GM11168 (cell line): Measurements from ENCODE around the gene RLN3.

Experiments
- in situ Hi-C: fragments of 300-500 bp; cut with MboI; formaldehyde crosslinking; loops from one replicate; pipeline ENCODE4 v1.12.0; 2022; ENCODE audit warnings: low sequenced_read_pairs; ENCODE audit not compliant: unreplicated experiment

The RLN3 gene

GRCh38 chr19:13993590-13994300 is 34.2 kb upstream of the RLN3 start:
- in situ Hi-C loops, result no loop called here

GRCh38 chr19:13995017-13995728 is 32.8 kb upstream of the RLN3 start:
- in situ Hi-C loops, result no loop called here

GRCh38 chr19:13995878-13996765 is 31.8 kb upstream of the RLN3 start:
- in situ Hi-C loops, result no loop called here

- in situ Hi-C loops, result no loop called here
Observed at GRCh38 chr19:13996928-13997630, 30.9 kb upstream of the RLN3 start.

GRCh38 chr19:13997631-13997962 is 30.4 kb upstream of the RLN3 start:
- in situ Hi-C loops, result no loop called here

- in situ Hi-C loops, result no loop called here
Observed at GRCh38 chr19:13998426-13998825, 29.5 kb upstream of the RLN3 start.

- in situ Hi-C loops, result no loop called here
Observed at GRCh38 chr19:13999085-13999484, 28.9 kb upstream of the RLN3 start.

GRCh38 chr19:14000691-14001375 is 27.1 kb upstream of the RLN3 start:
- in situ Hi-C loops, result no loop called here

GRCh38 chr19:14002571-14003250 is 25.2 kb upstream of the RLN3 start:
- in situ Hi-C loops, result no loop called here

GRCh38 chr19:14003251-14004055 is 24.5 kb upstream of the RLN3 start:
- in situ Hi-C loops, result no loop called here

- in situ Hi-C loops, result no loop called here
Observed at GRCh38 chr19:14004619-14005348, 23.2 kb upstream of the RLN3 start.

- in situ Hi-C loops, result no loop called here
Observed at GRCh38 chr19:14005349-14006084, 22.4 kb upstream of the RLN3 start.

GRCh38 chr19:14006085-14006765 is 21.7 kb upstream of the RLN3 start, which contains the start of gene RFX1:
Gene RFX1 (minus strand): TSS chr19:14006320. CDS start chr19:13993843, 12,477 bp downstream.
- in situ Hi-C loops, result no loop called here

- in situ Hi-C loops, result no loop called here
Observed at GRCh38 chr19:14006766-14007562, 21.0 kb upstream of the RLN3 start.

- in situ Hi-C loops, result no loop called here
Observed at GRCh38 chr19:14012378-14012915, 15.5 kb upstream of the RLN3 start.
